HFF-Myc (cell line): Measurements from ENCODE around the gene TAF3.

Experiments used
- DNase-seq: peaks from one replicate; pipeline ENCODE4 v3.0.0-alpha.2; 2011; ENCODE audit warnings: low read depth; ENCODE audit errors: extremely low read depth
- H3K4me3 ChIP-seq: replicated peaks from 2 replicates; pipeline ENCODE4 v1.5.1; 2011; ENCODE audit warnings: low read depth, mild to moderate bottlenecking, control low read depth, low read length
- CTCF ChIP-seq: IDR thresholded peaks from 2 replicates; pipeline ENCODE4 v1.5.1; 2012; ENCODE audit warnings: mild to moderate bottlenecking, low read depth, low read length, control low read depth; ENCODE audit errors: missing control alignments

TAF3 gene

GRCh38 chr10:7922707-7923106 lies 104.4 kb downstream of the TAF3 start:
- no peak for TF ChIP-seq CTCF
- no peak overlapping the region for H3K4me3 ChIP-seq
- DNase-seq, result no peak

- DNase-seq, result no peak
- no peak for TF ChIP-seq CTCF
- no peak overlapping the region for H3K4me3 ChIP-seq
These were observed 110.2 kb downstream of the TAF3 start for GRCh38 chr10:7928536-7928935.

- TF ChIP-seq CTCF, result no peak
- no peak overlapping the region for H3K4me3 ChIP-seq
- DNase-seq, result no peak
These were observed 114.2 kb downstream of the TAF3 start for GRCh38 chr10:7932301-7933036.

GRCh38 chr10:7933262-7933661 lies 115.0 kb downstream of the TAF3 start:
- DNase-seq, result no peak
- no peak overlapping the region for H3K4me3 ChIP-seq
- TF ChIP-seq CTCF, result no peak

GRCh38 chr10:7933757-7934156 lies 115.5 kb downstream of the TAF3 start:
- DNase-seq, result no peak
- no peak for TF ChIP-seq CTCF
- no peak overlapping the region for H3K4me3 ChIP-seq

GRCh38 chr10:7937315-7937945 lies 119.1 kb downstream of the TAF3 start:
- DNase-seq, result no peak

More at GRCh38 chr10:7937315-7937945, 119.1 kb downstream of the TAF3 start:
- no peak for TF ChIP-seq CTCF
- no peak overlapping the region for H3K4me3 ChIP-seq
